Small intestine (tissue), 7 donors: ENCODE results near the gene SPIRE2. TPM values are rescaled to one million over a fixed set of nuclear protein-coding genes. Genes with fewer than 3 reads are reported as not detected.
"Not testable (repeated sequence)": the region's sequence is repeated elsewhere in the genome, so short reads cannot be mapped to it uniquely, and the experiment has no call there.

Experiments used
- DNase-seq, 2 donors: peaks; one replicate each; pipeline versions ENCODE4 v3.0.0 to v3.0.0-alpha.2; 2013
- FAIRE-seq: peaks from 2 replicates; lab custom pipeline; 2012; peaks lifted over from hg19 to GRCh38; lab: Jason Lieb, UNC
- H3K27ac ChIP-seq, 3 donors: one replicate each; pipeline ENCODE4 v1.5.1; 2013; ENCODE audit warnings: low read length in 2 of 3, mild to moderate bottlenecking in 2 of 3, control low read depth in 1 of 3, inconsistent platforms in 1 of 3, low read depth in 1 of 3, moderate library complexity in 1 of 3
- H3K27me3 ChIP-seq, 3 donors: one replicate each; pipeline ENCODE4 v1.6.1; 2013; ENCODE audit warnings: low read length in 3 of 3, inconsistent platforms in 1 of 3; ENCODE audit not compliant: control insufficient read depth in 3 of 3, insufficient read depth in 3 of 3
- H3K36me3 ChIP-seq, 3 donors: one replicate each; pipeline ENCODE4 v1.6.1; 2013; ENCODE audit warnings: low read length in 3 of 3, inconsistent platforms in 1 of 3, low read depth in 1 of 3, mild to moderate bottlenecking in 1 of 3, moderate library complexity in 1 of 3; ENCODE audit not compliant: control insufficient read depth in 3 of 3, insufficient read depth in 2 of 3
- H3K4me1 ChIP-seq, 3 donors: one replicate each; pipeline ENCODE4 v1.6.1; 2013; ENCODE audit warnings: low read length in 2 of 3, inconsistent platforms in 1 of 3, low read depth in 1 of 3, mild to moderate bottlenecking in 1 of 3, moderate library complexity in 1 of 3; ENCODE audit not compliant: control insufficient read depth in 3 of 3, insufficient read depth in 2 of 3
- H3K4me3 ChIP-seq, 3 donors: one replicate each; pipeline ENCODE4 v1.5.1; 2013; ENCODE audit warnings: low read length in 3 of 3, control low read depth in 1 of 3, inconsistent platforms in 1 of 3, low read depth in 1 of 3, mild to moderate bottlenecking in 1 of 3, moderate library complexity in 1 of 3
- H3K9me3 ChIP-seq, 2 donors: one replicate each; pipeline ENCODE4 v1.6.1; 2013; ENCODE audit warnings: low read depth in 1 of 2, low read length in 1 of 2; ENCODE audit not compliant: control insufficient read depth in 2 of 2, insufficient read depth in 1 of 2
- WGBS, 3 donors: extraction: QIAGEN DNeasy Blood & Tissue Kit; methylation state at CpG; one replicate each; pipeline ENCODE4 v1.1.7; 2013; 5-methylcytosine and 5-hydroxymethylcytosine counted together
- polyA plus RNA-seq, 4 donors: library from polyadenylated mRNA; stranded (reverse) in 3 of 4; unstranded in 1 of 4; fragments of 200-250 nt in 3 of 4; fragments of 120-200 nt in 1 of 4; gene quantifications; one replicate each; pipeline versions ENCODE4 v1.2.1 to v1.2.3, GENCODE V29; 2013
- donor health status: healthy with polysubstance abuse.
- donor health status: control.
- donor health status: control.
- donor health status: Bipolar disorder and iron deficiency.
- donor health status: healthy.

Gene SPIRE2
- polyA plus RNA-seq, 4 donors, result 19.6 to 61.5 (median 44.9) TPM

- H3K4me1 ChIP-seq, result peaks cover 0 to 41% (median 6%) of the 10 kb centered on the region in 3 donors
- H3K36me3 ChIP-seq, result peaks cover 0 to 29% (median 0%) of the 10 kb centered on the region in 3 donors
- H3K27ac ChIP-seq, result peak overlapping the region; percentile 70 to 94 (median 93)
- WGBS, 3 donors, result 4 to 10% (median 8%) methylated on average over 42 to 43 of the region's 43 CpGs
- no peak for FAIRE-seq
- H3K4me3 ChIP-seq, result peak overlapping the region; percentile 54 to 69 (median 57)
- H3K9me3 ChIP-seq, result no peaks in the 10 kb centered on the region
- H3K27me3 ChIP-seq, result no peaks in the 10 kb centered on the region
- peak; percentile 67 to 75 for DNase-seq
These were observed 684 bp upstream of the SPIRE2 start for GRCh38 chr16:89827383-89828198.

- FAIRE-seq (no peak), DNase-seq (peak in 1 of 2 donors; percentile 65)
- Histone ChIP-seq H3K9me3 (peaks cover 0 to 5% of the 10 kb centered on the region in 2 donors), H3K4me3 (peak overlapping the region; percentile 54 to 69 (median 61)), H3K27ac (peak overlapping the region; percentile 74 to 93 (median 82)), H3K4me1 (peaks cover 0 to 34% (median 4%) of the 10 kb centered on the region in 3 donors), H3K27me3 (no peaks in the 10 kb centered on the region), H3K36me3 (peaks cover 0 to 38% (median 0%) of the 10 kb centered on the region in 3 donors)
- 4 to 14% (median 9%) methylated on average over 20 to 26 of the region's 26 CpGs for WGBS, 3 donors
These were observed 775 bp downstream of the SPIRE2 start for GRCh38 chr16:89828870-89829629.

- DNase-seq, result peak; percentile 72 to 80
- Histone ChIP-seq H3K27ac (peak overlapping the region; percentile 74 to 93 (median 82)), H3K27me3 (no peaks in the 10 kb centered on the region), H3K36me3 (peaks cover 0 to 45% (median 0%) of the 10 kb centered on the region in 3 donors), H3K9me3 (peaks cover 0 to 11% of the 10 kb centered on the region in 2 donors), H3K4me3 (peak overlapping the region in 2 of 3 donors; percentile 61 to 69), H3K4me1 (peaks cover 2 to 32% (median 4%) of the 10 kb centered on the region in 3 donors)
- no peak for FAIRE-seq
- WGBS, 3 donors, result 14 to 54% (median 28%) methylated on average over 17 of the region's 17 CpGs
These were observed 1.6 kb downstream of the SPIRE2 start for GRCh38 chr16:89829630-89830437.

GRCh38 chr16:89831810-89832328, 3.6 kb downstream of the SPIRE2 start:
- Histone ChIP-seq H3K9me3 (peaks cover 0 to 20% of the 10 kb centered on the region in 2 donors), H3K4me3 (no peak overlapping the region), H3K4me1 (peaks cover 4 to 26% (median 6%) of the 10 kb centered on the region in 3 donors), H3K27me3 (no peaks in the 10 kb centered on the region), H3K27ac (no peak overlapping the region), H3K36me3 (peaks cover 0 to 57% (median 4%) of the 10 kb centered on the region in 3 donors)
- WGBS, 3 donors, result 93 to 94% (median 93%) methylated on average over 25 of the region's 25 CpGs
- no peak for FAIRE-seq
- no peak for DNase-seq

- H3K9me3 ChIP-seq, result peaks cover 0 to 20% of the 10 kb centered on the region in 2 donors
- 28 to 76% (median 42%) methylated on average over 28 to 39 of the region's 39 CpGs for WGBS, 3 donors
- not testable (repeated sequence) for FAIRE-seq
These were observed 5.5 kb downstream of the SPIRE2 start for GRCh38 chr16:89833664-89834363.

GRCh38 chr16:89834813-89835363, 6.6 kb downstream of the SPIRE2 start:
- 83 to 98% (median 91%) methylated on average over 38 to 42 of the region's 42 CpGs for WGBS, 3 donors
- H3K27ac ChIP-seq, result peak overlapping the region in 1 of 3 donors; percentile 50
- peaks cover 2 to 31% (median 6%) of the 10 kb centered on the region in 3 donors for H3K4me1 ChIP-seq
- DNase-seq, FAIRE-seq, H3K4me3 ChIP-seq, H3K27me3 ChIP-seq: not testable (repeated sequence)
- peaks cover 0 to 73% (median 4%) of the 10 kb centered on the region in 3 donors for H3K36me3 ChIP-seq
- H3K9me3 ChIP-seq, result peaks cover 0 to 20% of the 10 kb centered on the region in 2 donors

More at GRCh38 chr16:89833664-89834363, 5.5 kb downstream of the SPIRE2 start:
- peak overlapping the region; percentile 11 to 87 (median 77) for H3K27ac ChIP-seq
- H3K4me1 ChIP-seq, result peaks cover 5 to 34% (median 6%) of the 10 kb centered on the region in 3 donors
- H3K36me3 ChIP-seq, result peaks cover 0 to 68% (median 4%) of the 10 kb centered on the region in 3 donors
- not testable (repeated sequence) for H3K27me3 ChIP-seq, H3K4me3 ChIP-seq
- DNase-seq, result peak; percentile 73 to 99

GRCh38 chr16:89836484-89836883, 8.2 kb downstream of the SPIRE2 start:
- H3K27ac ChIP-seq, FAIRE-seq, DNase-seq, H3K27me3 ChIP-seq, H3K4me3 ChIP-seq: not testable (repeated sequence)
- peaks cover 0 to 74% (median 4%) of the 10 kb centered on the region in 3 donors for H3K36me3 ChIP-seq
- H3K9me3 ChIP-seq, result peaks cover 0 to 20% of the 10 kb centered on the region in 2 donors
- WGBS, 3 donors, result 80 to 82% (median 80%) methylated on average over 15 of the region's 15 CpGs
- peaks cover 2 to 24% (median 6%) of the 10 kb centered on the region in 3 donors for H3K4me1 ChIP-seq
